Duodenal mucosa (tissue), 2 donors: ENCODE results near the gene MCM3AP.
"Not testable (repeated sequence)": the region's sequence is repeated elsewhere in the genome, so short reads cannot be mapped to it uniquely, and the experiment has no call there.

Experiments
- H3K27ac ChIP-seq: one replicate; pipeline ENCODE4 v1.7.0; 2013; ENCODE audit warnings: low read depth, low read length
- H3K27me3 ChIP-seq, 2 donors: one replicate each; pipeline ENCODE4 v1.7.0; 2013; ENCODE audit warnings: low read length in 2 of 2, control low read depth in 1 of 2; ENCODE audit not compliant: insufficient read depth in 2 of 2, control insufficient read depth in 1 of 2
- H3K36me3 ChIP-seq, 2 donors: one replicate each; pipeline ENCODE4 v1.7.0; 2013; ENCODE audit warnings: low read length in 2 of 2, control low read depth in 1 of 2; ENCODE audit not compliant: insufficient read depth in 2 of 2, control insufficient read depth in 1 of 2
- H3K4me1 ChIP-seq, 2 donors: one replicate each; pipeline ENCODE4 v1.7.0; 2013; ENCODE audit warnings: low read length in 2 of 2, control low read depth in 1 of 2; ENCODE audit not compliant: insufficient read depth in 2 of 2, control insufficient read depth in 1 of 2
- H3K4me3 ChIP-seq, 2 donors: one replicate each; pipeline ENCODE4 v1.7.0; 2013; ENCODE audit warnings: low read length in 2 of 2, low read depth in 1 of 2
- H3K9ac ChIP-seq, 2 donors: one replicate each; pipeline ENCODE4 v1.7.0; 2013; ENCODE audit warnings: low read length in 2 of 2, low read depth in 1 of 2
- H3K9me3 ChIP-seq, 2 donors: one replicate each; pipeline ENCODE4 v1.7.0; 2013; ENCODE audit warnings: low read length in 2 of 2, control low read depth in 1 of 2; ENCODE audit not compliant: control insufficient read depth in 1 of 2

The MCM3AP gene

DNA sequence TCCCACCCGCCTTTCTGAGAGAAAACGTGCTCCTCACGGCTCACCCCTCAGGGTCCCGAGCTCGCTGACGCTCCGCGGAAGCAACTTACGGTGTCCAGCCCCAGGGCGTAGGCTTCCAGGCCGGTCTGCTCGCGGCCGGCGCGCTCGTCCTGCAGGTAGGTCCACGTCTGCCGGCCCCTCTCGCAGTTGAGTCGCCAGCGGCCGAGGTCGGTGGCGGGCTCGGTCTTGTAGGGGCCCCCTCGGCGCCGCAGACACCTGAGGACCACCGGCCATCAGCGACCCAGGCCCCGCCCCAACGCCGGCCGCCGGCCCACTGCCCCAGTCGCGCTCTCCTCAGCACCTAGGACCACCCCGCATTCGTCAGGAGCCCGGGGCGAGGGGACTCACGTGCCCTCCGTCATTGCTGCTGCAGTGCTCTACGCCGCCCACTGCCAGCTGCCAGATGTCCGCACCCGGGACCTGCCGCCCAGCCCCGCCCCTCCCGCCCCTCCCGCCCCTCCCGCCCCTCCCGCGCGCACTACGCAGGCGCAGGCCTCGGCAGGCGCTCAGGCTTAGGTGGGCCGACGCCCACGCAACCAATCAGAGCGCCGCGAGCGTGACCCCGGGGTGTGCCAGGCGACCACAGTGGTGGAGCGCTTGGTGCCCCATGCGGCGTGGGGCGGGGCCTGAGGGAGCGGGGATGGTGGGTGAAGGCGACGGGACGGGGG is 56.9 kb downstream of the MCM3AP start, which contains the start of gene LSS:
Gene LSS, minus strand, starts transcription at position 430 of the 707 bp plus-strand sequence. Its CDS starts 29 bp downstream, at position 401.
- no peak within 1 kb of the TSS for H3K27ac ChIP-seq
- peaks cover 20 to 22% of the 10 kb centered on the region in 2 donors for H3K4me1 ChIP-seq
- H3K36me3 ChIP-seq = peaks cover 0 to 13% of the 10 kb centered on the region in 2 donors
- H3K4me3 ChIP-seq = peak within 1 kb of the TSS; percentile 65 to 82
- peak within 1 kb of the TSS; percentile 72 to 88 for H3K9ac ChIP-seq
- H3K9me3 ChIP-seq = no peaks in the 10 kb centered on the region
- no peaks in the 10 kb centered on the region for H3K27me3 ChIP-seq

DNA sequence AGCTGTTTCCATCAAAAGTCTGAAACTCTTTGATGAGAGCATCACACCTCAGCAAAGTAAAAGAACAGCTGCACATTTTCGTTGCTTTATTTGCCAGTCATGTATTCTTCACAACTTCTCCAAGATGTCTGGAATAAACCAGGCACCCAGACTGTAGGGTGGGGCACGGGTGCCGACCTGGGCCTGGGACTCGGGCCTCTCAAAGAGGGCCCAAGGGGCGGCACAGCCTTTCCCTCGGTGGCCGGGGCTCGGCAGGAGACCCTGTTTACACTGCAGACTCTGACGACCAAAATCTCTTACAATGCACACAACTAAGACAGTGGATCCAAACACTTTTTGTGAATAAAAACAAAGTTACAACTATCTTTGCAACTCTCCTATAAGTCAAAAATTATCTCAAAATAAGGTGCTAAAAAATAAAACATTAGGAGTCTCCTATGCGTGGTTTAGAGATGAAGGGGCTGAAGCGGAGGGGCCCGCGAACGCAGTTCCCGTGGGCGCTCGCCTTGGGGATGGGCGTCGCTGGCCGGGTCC is 57.5 kb downstream of the MCM3AP start:
- Histone ChIP-seq H3K27ac (no peak overlapping the region), H3K27me3 (no peaks in the 10 kb centered on the region), H3K36me3 (peaks cover 0 to 9% of the 10 kb centered on the region in 2 donors), H3K9ac (peak overlapping the region; percentile 72 to 88), H3K4me1 (peaks cover 20 to 22% of the 10 kb centered on the region in 2 donors), H3K4me3 (peak overlapping the region; percentile 65 to 82), H3K9me3 (no peaks in the 10 kb centered on the region)

DNA sequence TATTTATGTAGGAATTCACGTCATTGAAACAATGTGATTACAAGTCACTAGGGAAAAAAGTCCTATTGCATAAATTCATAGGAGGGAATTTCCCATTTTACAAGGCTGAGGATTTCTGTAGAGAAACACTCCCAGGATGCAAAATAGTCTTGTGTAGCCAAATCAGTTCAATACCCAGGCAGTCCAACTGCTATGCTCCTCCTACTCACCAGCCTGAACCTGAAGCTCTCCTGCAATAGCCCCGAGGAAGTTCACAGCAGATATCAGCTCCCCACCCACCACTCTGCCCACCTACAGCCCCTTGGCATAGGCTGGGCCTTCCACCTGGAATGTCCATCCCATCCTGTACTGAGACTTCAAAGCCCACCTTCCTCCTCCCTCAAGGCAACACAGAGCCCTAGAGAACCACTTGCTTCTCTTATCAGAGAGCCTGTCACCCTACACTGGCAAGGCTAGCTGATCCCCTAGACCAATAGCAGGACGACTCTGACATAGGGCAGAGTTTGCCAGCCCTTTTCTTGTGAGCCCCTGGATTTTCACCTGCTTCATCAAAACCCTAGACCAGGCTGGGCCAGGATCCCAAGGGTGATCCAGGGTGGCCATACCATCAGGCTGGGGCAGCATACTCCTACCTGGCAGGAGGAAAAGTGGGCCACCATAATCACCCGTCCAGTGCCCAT is 58.4 kb downstream of the MCM3AP start:
- no peak overlapping the region for H3K27ac ChIP-seq
- H3K9me3 ChIP-seq = no peaks in the 10 kb centered on the region
- peaks cover 0 to 11% of the 10 kb centered on the region in 2 donors for H3K36me3 ChIP-seq
- peak overlapping the region; percentile 65 to 82 for H3K4me3 ChIP-seq
- H3K9ac ChIP-seq = peak overlapping the region; percentile 72 to 88
- peaks cover 20 to 22% of the 10 kb centered on the region in 2 donors for H3K4me1 ChIP-seq
- H3K27me3 ChIP-seq = no peaks in the 10 kb centered on the region

DNA sequence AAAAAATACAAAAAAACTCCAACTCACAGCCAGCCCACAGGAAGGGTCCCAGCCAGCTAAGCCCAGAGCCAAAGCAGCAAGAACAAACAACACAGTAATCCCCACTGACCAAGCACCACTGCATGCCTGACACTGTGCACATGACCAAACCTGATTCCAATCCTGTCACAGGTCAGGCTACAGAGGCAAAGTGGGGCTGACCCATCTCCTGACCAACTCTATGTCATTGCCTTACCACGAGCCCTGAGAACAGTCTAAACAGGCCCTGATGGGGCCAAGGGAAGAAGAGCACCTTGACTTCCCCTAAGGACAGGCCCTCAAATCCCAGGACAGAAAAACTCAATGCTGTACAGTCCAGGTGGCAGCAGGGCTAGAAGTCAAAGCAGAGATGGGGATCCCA is 59.3 kb downstream of the MCM3AP start:
- Histone ChIP-seq H3K4me1 (peaks cover 20 to 22% of the 10 kb centered on the region in 2 donors), H3K36me3 (peaks cover 4 to 18% of the 10 kb centered on the region in 2 donors), H3K9ac (peak overlapping the region in 1 of 2 donors; percentile 72), H3K9me3 (no peaks in the 10 kb centered on the region), H3K4me3 (no peak overlapping the region), H3K27ac (no peak overlapping the region), H3K27me3 (no peaks in the 10 kb centered on the region)

DNA sequence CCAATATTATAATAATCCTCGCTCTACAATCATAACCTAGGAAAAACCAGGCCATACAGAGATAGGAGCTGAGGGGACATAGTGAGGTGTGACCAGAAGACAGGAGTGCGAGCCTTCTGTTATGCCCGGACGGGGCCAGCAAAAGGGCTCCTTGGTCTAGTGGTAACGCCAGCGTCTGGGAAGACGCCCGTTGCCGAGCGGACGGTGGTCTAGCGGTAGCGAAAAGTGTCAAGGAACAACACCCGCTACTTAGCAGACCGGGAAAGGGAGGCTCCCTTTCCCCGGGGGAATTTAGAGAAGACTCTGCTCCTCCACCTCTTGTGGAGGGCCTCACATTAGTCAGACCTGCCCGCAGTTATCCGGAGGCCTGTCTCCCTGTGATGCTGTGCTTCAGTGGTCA is 61.8 kb downstream of the MCM3AP start:
- not testable (repeated sequence) for H3K4me3 ChIP-seq, H3K9ac ChIP-seq, H3K27ac ChIP-seq, H3K27me3 ChIP-seq, H3K9me3 ChIP-seq
- peaks cover 14 to 19% of the 10 kb centered on the region in 2 donors for H3K4me1 ChIP-seq
- peaks cover 10 to 40% of the 10 kb centered on the region in 2 donors for H3K36me3 ChIP-seq

DNA sequence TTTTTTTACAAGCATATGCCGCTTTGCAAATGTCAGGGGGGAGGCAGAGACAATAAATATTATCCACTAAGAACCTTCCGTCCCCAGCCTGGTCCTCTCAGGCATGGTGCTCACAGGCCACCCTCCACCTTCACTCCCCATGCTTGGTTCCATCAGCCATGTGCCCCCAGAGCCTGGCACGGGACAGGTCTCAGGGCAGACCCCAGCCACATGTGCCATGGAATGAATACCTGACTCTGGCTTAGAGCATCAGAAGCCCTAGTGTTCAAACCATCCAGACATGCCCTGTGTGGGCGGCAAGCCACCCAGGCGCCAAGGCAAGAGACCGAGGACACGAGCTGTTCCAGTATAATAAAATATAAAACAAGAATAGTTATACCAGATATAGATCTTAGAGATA is 62.2 kb downstream of the MCM3AP start:
- H3K4me3 ChIP-seq = no peak overlapping the region
- no peak overlapping the region for H3K9ac ChIP-seq
- H3K36me3 ChIP-seq = peaks cover 10 to 40% of the 10 kb centered on the region in 2 donors
- H3K4me1 ChIP-seq = peaks cover 14 to 19% of the 10 kb centered on the region in 2 donors
- no peaks in the 10 kb centered on the region for H3K27me3 ChIP-seq
- H3K9me3 ChIP-seq = no peaks in the 10 kb centered on the region
- H3K27ac ChIP-seq = no peak overlapping the region

DNA sequence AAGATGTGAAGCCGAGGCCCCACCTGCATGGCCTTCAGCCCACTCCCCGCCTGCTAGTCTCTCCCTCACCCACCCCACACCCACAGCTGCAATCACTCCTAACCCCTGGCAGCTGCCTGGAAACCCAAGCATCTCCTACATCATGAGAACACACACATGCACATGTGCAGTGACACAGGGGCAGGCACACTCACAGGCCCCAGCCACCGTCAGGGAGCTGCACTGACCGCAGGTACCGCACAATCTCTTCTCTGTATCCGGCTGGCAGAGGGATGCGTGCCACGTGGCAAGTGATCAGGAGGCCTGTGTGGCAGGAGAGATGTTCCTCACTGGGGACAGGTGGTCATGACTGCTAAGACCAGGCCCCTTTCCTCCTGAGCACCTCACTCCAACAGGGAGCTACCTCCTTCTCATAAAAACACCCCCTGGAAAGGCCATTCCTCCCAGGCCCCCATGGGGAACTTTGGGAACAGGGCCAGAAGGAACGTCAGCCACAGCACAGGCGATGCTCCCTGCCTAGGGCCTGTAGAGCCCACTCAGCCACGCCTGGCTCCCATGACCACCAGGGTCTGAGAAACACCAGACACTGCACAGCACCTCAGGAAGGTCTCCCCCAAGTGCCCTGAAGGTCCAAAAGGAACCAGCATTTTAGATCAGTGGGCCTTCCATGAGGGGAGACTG is 62.8 kb downstream of the MCM3AP start:
- Histone ChIP-seq H3K9ac (no peak overlapping the region), H3K27ac (no peak overlapping the region), H3K27me3 (no peaks in the 10 kb centered on the region), H3K36me3 (peaks cover 10 to 40% of the 10 kb centered on the region in 2 donors), H3K4me3 (no peak overlapping the region), H3K9me3 (no peaks in the 10 kb centered on the region), H3K4me1 (peaks cover 14 to 16% of the 10 kb centered on the region in 2 donors)

DNA sequence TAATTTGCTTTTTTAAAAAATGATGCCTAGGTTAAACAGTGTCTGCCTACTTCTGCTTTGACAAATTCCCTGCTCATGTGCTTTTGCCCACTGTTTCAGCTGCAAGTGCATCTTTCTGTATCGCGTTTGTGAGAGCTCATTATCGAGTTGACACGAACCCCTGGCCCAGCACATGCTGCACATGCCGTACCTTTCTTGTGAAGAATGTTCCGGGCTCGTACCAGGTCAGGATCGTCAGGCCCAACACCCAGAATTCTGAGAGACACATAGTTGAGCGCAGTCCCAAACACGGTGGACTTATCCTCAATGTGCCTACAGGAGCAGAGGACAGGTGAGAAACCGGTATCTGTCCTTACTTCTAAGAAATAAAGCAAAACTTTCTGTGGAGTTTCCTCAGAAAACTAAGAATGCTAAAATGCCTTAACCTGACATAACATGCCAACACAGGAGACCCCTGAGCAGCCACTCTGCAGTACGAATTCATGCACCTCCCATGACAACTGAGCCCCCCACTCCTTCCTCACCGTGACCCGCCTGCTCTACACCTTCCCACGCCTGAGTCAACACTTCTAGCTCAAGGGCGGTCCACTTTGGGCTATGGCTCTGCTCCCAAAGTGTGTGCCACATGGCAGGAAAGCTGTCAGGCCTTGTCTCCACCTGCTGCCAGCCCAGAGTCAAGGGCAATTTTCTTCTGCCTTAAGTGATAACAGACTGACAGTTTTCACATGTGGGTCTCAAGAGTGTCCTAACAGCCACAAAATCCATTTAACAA is 63.6 kb downstream of the MCM3AP start:
- H3K9me3 ChIP-seq = no peaks in the 10 kb centered on the region
- no peak overlapping the region for H3K9ac ChIP-seq
- H3K36me3 ChIP-seq = peaks cover 10 to 40% of the 10 kb centered on the region in 2 donors
- no peak overlapping the region for H3K4me3 ChIP-seq
- peaks cover 8% of the 10 kb centered on the region in 2 donors for H3K4me1 ChIP-seq
- no peak overlapping the region for H3K27ac ChIP-seq
- H3K27me3 ChIP-seq = no peaks in the 10 kb centered on the region

DNA sequence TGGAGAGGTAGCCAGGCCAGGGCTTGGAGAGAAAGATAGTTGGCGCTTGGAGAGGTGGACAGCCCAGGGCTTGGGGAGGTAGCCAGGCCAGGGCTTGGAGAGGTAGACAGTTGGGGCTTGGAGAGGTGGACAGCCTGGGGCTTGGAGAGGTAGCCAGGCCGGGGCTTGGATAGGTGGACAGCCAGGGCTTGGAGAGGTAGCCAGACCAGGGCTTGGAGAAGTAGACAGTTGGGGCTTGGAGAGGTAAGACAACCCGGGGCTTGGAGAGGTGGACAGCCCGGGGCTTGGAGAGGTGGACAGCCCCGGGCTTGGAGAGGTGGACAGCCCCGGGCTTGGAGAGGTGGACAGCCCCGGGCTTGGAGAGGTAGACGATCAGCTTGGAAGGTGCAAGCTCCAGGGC is 64.6 kb downstream of the MCM3AP start:
- H3K9me3 ChIP-seq = no peaks in the 10 kb centered on the region
- H3K4me1 ChIP-seq = no peaks in the 10 kb centered on the region
- no peak overlapping the region for H3K9ac ChIP-seq
- no peak overlapping the region for H3K4me3 ChIP-seq
- H3K27me3 ChIP-seq = no peaks in the 10 kb centered on the region
- no peak overlapping the region for H3K27ac ChIP-seq
- H3K36me3 ChIP-seq = peaks cover 10 to 46% of the 10 kb centered on the region in 2 donors
